ENCODE results near the gene DPF3.

DNA sequence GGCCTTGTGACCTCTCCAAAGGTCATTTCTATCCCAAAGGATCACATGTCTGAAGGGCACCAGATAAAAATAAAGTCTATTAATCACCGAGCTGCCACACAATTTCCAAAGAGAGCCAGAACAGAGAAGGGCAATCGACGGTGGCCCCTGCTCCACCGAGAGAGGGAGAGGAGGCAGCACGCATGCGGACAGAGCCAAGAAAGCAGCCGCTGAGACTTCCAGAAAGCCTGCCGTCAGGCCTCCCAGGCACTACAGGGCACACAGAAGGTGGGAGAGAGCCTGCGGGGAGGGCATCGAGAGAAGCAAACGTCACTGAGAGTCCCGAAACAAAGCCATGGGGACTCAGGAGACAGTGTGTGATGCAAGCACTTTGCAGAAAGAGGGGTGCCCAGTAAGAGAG, 182.0 kb downstream of the DPF3 start:
- TF ChIP-seq, protein P1, sequence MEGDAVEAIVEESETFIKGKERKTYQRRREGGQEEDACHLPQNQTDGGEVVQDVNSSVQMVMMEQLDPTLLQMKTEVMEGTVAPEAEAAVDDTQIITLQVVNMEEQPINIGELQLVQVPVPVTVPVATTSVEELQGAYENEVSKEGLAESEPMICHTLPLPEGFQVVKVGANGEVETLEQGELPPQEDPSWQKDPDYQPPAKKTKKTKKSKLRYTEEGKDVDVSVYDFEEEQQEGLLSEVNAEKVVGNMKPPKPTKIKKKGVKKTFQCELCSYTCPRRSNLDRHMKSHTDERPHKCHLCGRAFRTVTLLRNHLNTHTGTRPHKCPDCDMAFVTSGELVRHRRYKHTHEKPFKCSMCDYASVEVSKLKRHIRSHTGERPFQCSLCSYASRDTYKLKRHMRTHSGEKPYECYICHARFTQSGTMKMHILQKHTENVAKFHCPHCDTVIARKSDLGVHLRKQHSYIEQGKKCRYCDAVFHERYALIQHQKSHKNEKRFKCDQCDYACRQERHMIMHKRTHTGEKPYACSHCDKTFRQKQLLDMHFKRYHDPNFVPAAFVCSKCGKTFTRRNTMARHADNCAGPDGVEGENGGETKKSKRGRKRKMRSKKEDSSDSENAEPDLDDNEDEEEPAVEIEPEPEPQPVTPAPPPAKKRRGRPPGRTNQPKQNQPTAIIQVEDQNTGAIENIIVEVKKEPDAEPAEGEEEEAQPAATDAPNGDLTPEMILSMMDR (IDR thresholded peaks at IDR 0.05) = no peak
- TF ChIP-seq POLR2A (IDR thresholded peaks at IDR 0.05) = no peak

Measured in esophagus squamous epithelium (tissue), 4 donors.